Vagina (tissue), 2 donors: Measurements from ENCODE around the gene MASP1.

Experiments used
- POLR2A ChIP-seq, 2 donors: fragments of 450-650 bp; IDR thresholded peaks; one replicate each; pipeline ENCODE4 v1.6.1; 2017; ENCODE audit warnings: antibody characterized with exemption in 2 of 2, mild to moderate bottlenecking in 2 of 2, moderate library complexity in 2 of 2
- TF ChIP-seq, protein P1 (sequence below), 3 experiments: fragments of 450-650 bp in 2 of 3; fragments of 200-600 bp in 1 of 3; sonication (generic) in 1 of 3; IDR thresholded peaks; one replicate each; pipeline ENCODE4 v1.5.1; 2017 to 2019; ENCODE audit warnings: antibody characterized with exemption in 3 of 3, mild to moderate bottlenecking in 2 of 3, moderate library complexity in 2 of 3

DNA sequence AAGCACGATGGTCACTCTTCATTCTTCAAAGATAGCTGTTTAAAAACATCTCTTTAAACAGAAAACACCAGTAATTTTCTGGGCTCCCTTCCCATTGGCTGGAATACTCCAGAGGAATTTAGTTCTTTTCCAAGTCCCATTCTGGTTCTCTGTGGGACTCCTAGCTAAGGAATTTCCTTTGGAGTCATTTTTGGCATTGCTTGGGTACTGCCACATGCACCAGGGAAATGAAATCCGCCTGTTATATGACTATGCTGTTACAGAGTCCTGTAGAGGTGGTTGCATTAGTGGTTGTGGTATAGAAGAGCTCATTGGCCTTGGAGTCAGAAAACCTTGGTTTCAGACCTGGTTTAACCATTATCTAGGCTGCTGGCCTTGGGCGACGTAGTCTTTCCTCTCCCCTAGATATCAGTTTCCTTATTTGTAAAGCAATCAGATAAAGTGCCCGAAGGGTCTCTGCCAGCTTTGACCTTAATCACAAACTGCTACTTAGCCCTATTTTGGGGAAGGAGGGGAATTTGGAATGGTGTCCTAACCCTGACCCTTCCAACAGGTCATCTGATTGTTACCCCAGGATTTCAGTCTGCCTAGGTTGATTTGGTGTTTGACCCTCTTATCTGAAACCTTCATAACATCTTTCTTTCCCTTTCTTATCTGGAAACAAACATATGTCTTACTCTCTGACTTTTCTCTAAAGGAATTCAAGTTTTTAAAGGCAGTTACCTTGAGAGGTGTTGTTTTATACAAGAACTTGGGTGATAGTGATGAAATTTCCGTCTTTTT is 80.8 kb downstream of the MASP1 start:
- TF ChIP-seq, protein P1, sequence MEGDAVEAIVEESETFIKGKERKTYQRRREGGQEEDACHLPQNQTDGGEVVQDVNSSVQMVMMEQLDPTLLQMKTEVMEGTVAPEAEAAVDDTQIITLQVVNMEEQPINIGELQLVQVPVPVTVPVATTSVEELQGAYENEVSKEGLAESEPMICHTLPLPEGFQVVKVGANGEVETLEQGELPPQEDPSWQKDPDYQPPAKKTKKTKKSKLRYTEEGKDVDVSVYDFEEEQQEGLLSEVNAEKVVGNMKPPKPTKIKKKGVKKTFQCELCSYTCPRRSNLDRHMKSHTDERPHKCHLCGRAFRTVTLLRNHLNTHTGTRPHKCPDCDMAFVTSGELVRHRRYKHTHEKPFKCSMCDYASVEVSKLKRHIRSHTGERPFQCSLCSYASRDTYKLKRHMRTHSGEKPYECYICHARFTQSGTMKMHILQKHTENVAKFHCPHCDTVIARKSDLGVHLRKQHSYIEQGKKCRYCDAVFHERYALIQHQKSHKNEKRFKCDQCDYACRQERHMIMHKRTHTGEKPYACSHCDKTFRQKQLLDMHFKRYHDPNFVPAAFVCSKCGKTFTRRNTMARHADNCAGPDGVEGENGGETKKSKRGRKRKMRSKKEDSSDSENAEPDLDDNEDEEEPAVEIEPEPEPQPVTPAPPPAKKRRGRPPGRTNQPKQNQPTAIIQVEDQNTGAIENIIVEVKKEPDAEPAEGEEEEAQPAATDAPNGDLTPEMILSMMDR (IDR thresholded peaks at IDR 0.05) = no peak
- no peak for TF ChIP-seq POLR2A (IDR thresholded peaks at IDR 0.05)
